Measurements from ENCODE around the gene MAD2L1BP.

- TF ChIP-seq, protein P1, sequence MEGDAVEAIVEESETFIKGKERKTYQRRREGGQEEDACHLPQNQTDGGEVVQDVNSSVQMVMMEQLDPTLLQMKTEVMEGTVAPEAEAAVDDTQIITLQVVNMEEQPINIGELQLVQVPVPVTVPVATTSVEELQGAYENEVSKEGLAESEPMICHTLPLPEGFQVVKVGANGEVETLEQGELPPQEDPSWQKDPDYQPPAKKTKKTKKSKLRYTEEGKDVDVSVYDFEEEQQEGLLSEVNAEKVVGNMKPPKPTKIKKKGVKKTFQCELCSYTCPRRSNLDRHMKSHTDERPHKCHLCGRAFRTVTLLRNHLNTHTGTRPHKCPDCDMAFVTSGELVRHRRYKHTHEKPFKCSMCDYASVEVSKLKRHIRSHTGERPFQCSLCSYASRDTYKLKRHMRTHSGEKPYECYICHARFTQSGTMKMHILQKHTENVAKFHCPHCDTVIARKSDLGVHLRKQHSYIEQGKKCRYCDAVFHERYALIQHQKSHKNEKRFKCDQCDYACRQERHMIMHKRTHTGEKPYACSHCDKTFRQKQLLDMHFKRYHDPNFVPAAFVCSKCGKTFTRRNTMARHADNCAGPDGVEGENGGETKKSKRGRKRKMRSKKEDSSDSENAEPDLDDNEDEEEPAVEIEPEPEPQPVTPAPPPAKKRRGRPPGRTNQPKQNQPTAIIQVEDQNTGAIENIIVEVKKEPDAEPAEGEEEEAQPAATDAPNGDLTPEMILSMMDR (IDR thresholded peaks at IDR 0.05), result no peak
- TF ChIP-seq POLR2A (IDR thresholded peaks at IDR 0.05) (peak in 1 of 4 donors; percentile 1), EP300 (IDR thresholded peaks at IDR 0.05) (no peak), POLR2AphosphoS5 (IDR thresholded peaks at IDR 0.05) (peak in 1 of 2 donors; percentile 24)
These were observed 7.1 kb upstream of the MAD2L1BP start for GRCh38 chr6:43628393-43629103.

Measured in upper lobe of left lung (tissue), 4 donors.